Motor neuron (in vitro differentiated cells): ENCODE results near the gene SRCIN1. TPM values are rescaled to one million over a fixed set of nuclear protein-coding genes. Genes with fewer than 3 reads are reported as not detected.

Experiments used
- ATAC-seq, 8 experiments: fragments of 200-7000 bp; cut with Tn5 transposase; replicated peaks in 6 of 8; 2 replicates each; pipeline ENCODE4 v1.8.0; 2021; ENCODE audit warnings: mild to moderate bottlenecking in 8 of 8, moderate library complexity in 8 of 8
- H3K27ac ChIP-seq, 2 donors: fragments of 250-450 bp; sonication (Bioruptor Pico); 2 replicates each; pipeline ENCODE4 v1.9.0; 2021; ENCODE audit warnings: antibody characterized with exemption in 2 of 2, mild to moderate bottlenecking in 2 of 2, moderate library complexity in 1 of 2
- H3K4me1 ChIP-seq, 2 donors: fragments of 250-450 bp; sonication (Bioruptor Pico); replicated peaks in 1 of 2; 2 replicates each; pipeline ENCODE4 v1.6.1; 2021; ENCODE audit warnings: antibody characterized with exemption in 2 of 2, mild to moderate bottlenecking in 2 of 2, moderate library complexity in 1 of 2
- H3K4me3 ChIP-seq, 5 donors: fragments of 250-450 bp; sonication (Bioruptor Pico); 2 replicates each; pipeline ENCODE4 v1.9.0; 2021; ENCODE audit warnings: antibody characterized with exemption in 5 of 5, mild to moderate bottlenecking in 5 of 5, moderate library complexity in 4 of 5
- WGBS, 10 experiments: fragments of 450-650 bp; shearing (Covaris generic); methylation state at CpG; one replicate each; pipeline ENCODE4 v1.0.0; 2022; 5-methylcytosine and 5-hydroxymethylcytosine counted together
- in situ Hi-C, 9 experiments: fragments of 400-800 bp; cut with MboI; loops; one replicate each; pipeline ENCODE4 v1.15.0; 2021; ENCODE audit warnings: low sequenced_read_pairs in 9 of 9, low pct_unique_long_range_greater_than_20kb in 2 of 9; ENCODE audit not compliant: unreplicated experiment in 9 of 9
- total RNA-seq, 8 experiments: library from RNA; unstranded; fragments of 300-600 nt; gene quantifications; 2 replicates each; pipeline versions ENCODE4 v1.2.3 to v1.2.4, GENCODE V29; 2022

The SRCIN1 gene
- total RNA-seq, 8 experiments from 2014 or later = 0.71 to 21.2 (median 14.9) TPM

- in situ Hi-C loops = loop anchor here in 1 of 9 experiments (25.0 kb wide), 1 partner anchor 102 kb away; the partner anchor contains the start of gene EPOP
- no peak overlapping the region for H3K4me3 ChIP-seq
- no peak for ATAC-seq
Measured at GRCh38 chr17:38560503-38561318, 45.0 kb downstream of the SRCIN1 start.

GRCh38 chr17:38559880-38560230, 45.9 kb downstream of the SRCIN1 start:
- Histone ChIP-seq H3K4me3 (no peak overlapping the region), H3K4me1 (peaks cover 41 to 50% of the 10 kb centered on the region in 2 donors), H3K27ac (no peak overlapping the region)
- 0 to 60% (median 47%) methylated on average over 1 to 3 of the region's 6 CpGs; no CpG with 5 or more reads in 7 of the 10 experiments for WGBS, 10 experiments
- no peak for ATAC-seq
- in situ Hi-C loops = loop anchor here in 1 of 9 experiments (25.0 kb wide), 1 partner anchor 102 kb away; the partner anchor contains the start of gene EPOP

More at GRCh38 chr17:38560503-38561318, 45.0 kb downstream of the SRCIN1 start:
- Histone ChIP-seq H3K27ac (no peak overlapping the region), H3K4me1 (peaks cover 47 to 58% of the 10 kb centered on the region in 2 donors)
- WGBS, 10 experiments = 10 to 80% (median 60%) methylated on average over 1 to 5 of the region's 15 CpGs; no CpG with 5 or more reads in 3 of the 10 experiments

GRCh38 chr17:38559051-38559879, 46.5 kb downstream of the SRCIN1 start:
- Histone ChIP-seq H3K4me3 (peak overlapping the region in 1 of 5 donors; percentile 20), H3K27ac (peak overlapping the region in 1 of 2 donors; percentile 9), H3K4me1 (peaks cover 35 to 44% of the 10 kb centered on the region in 2 donors)
- ATAC-seq = peak in 7 of 8 experiments; percentile 48 to 76 (median 62)
- WGBS, 10 experiments = 3 to 62% (median 60%) methylated on average over 1 to 6 of the region's 44 CpGs; no CpG with 5 or more reads in 5 of the 10 experiments
- in situ Hi-C loops = loop anchor here in 1 of 9 experiments (25.0 kb wide), 1 partner anchor 103 kb away; the partner anchor contains the start of gene EPOP

GRCh38 chr17:38558728-38559050, 47.1 kb downstream of the SRCIN1 start:
- in situ Hi-C loops = loop anchor here in 1 of 9 experiments (25.0 kb wide), 1 partner anchor 104 kb away; the partner anchor contains the start of gene EPOP
- Histone ChIP-seq H3K4me1 (peaks cover 29 to 38% of the 10 kb centered on the region in 2 donors), H3K27ac (peak overlapping the region in 1 of 2 donors; percentile 9), H3K4me3 (peak overlapping the region in 2 of 5 donors; percentile 19 to 20)
- 0 to 34% (median 32%) methylated on average over 3 to 9 of the region's 10 CpGs; no CpG with 5 or more reads in 7 of the 10 experiments for WGBS, 10 experiments
- ATAC-seq = peak in 6 of 8 experiments; percentile 5 to 29 (median 22)

- ATAC-seq = peak; percentile 84 to 97 (median 88)
- H3K4me1 ChIP-seq = peaks cover 25 to 34% of the 10 kb centered on the region in 2 donors
- H3K4me3 ChIP-seq = peak overlapping the region in 2 of 5 donors; percentile 19 to 20
- WGBS, 10 experiments = 0 to 100% (median 64%) methylated on average over 1 to 9 of the region's 52 CpGs; no CpG with 5 or more reads in 1 of the 10 experiments
- in situ Hi-C loops = loop anchor here in 1 of 9 experiments (25.0 kb wide), 1 partner anchor 104 kb away; the partner anchor contains the start of gene EPOP
- H3K27ac ChIP-seq = no peak overlapping the region
Measured at GRCh38 chr17:38557836-38558727, 47.7 kb downstream of the SRCIN1 start.

GRCh38 chr17:38557396-38557795, 48.4 kb downstream of the SRCIN1 start:
- Histone ChIP-seq H3K27ac (no peak overlapping the region), H3K4me1 (peaks cover 25 to 34% of the 10 kb centered on the region in 2 donors), H3K4me3 (no peak overlapping the region)
- in situ Hi-C loops = loop anchor here in 1 of 9 experiments (25.0 kb wide), 1 partner anchor 105 kb away; the partner anchor contains the start of gene EPOP
- ATAC-seq = no peak
- 33 to 89% (median 75%) methylated on average over 1 to 6 of the region's 6 CpGs; no CpG with 5 or more reads in 3 of the 10 experiments for WGBS, 10 experiments

GRCh38 chr17:38556239-38556638, 49.5 kb downstream of the SRCIN1 start:
- H3K4me3 ChIP-seq = no peak overlapping the region
- in situ Hi-C loops = loop anchor here in 1 of 9 experiments (25.0 kb wide), 1 partner anchor 106 kb away; the partner anchor contains the start of gene EPOP
- no peak for ATAC-seq
- 60 to 100% (median 93%) methylated on average over 2 to 5 of the region's 6 CpGs for WGBS, 10 experiments
- H3K4me1 ChIP-seq = peaks cover 25 to 34% of the 10 kb centered on the region in 2 donors
- no peak overlapping the region for H3K27ac ChIP-seq

GRCh38 chr17:38554430-38555350, 51.1 kb downstream of the SRCIN1 start:
- no peak for ATAC-seq
- in situ Hi-C loops = loop anchor here in 1 of 9 experiments (25.0 kb wide), 1 partner anchor 108 kb away; the partner anchor contains the start of gene EPOP
- WGBS, 10 experiments = 25 to 93% (median 78%) methylated on average over 1 to 7 of the region's 8 CpGs; no CpG with 5 or more reads in 2 of the 10 experiments
- Histone ChIP-seq H3K27ac (no peak overlapping the region), H3K4me1 (peaks cover 17 to 21% of the 10 kb centered on the region in 2 donors), H3K4me3 (no peak overlapping the region)

- peak in 1 of 8 experiments; percentile 4 for ATAC-seq
- Histone ChIP-seq H3K4me3 (no peak overlapping the region), H3K27ac (no peak overlapping the region), H3K4me1 (no peaks in the 10 kb centered on the region)
- in situ Hi-C loops = loop anchor here in 1 of 9 experiments (25.0 kb wide), 1 partner anchor 110 kb away; the partner anchor contains the start of gene EPOP
- WGBS, 10 experiments = 95% methylated on average over 12 of the region's 17 CpGs; no CpG with 5 or more reads in 9 of the 10 experiments
Measured at GRCh38 chr17:38552343-38552742, 53.4 kb downstream of the SRCIN1 start.

GRCh38 chr17:38551121-38551520, 54.6 kb downstream of the SRCIN1 start:
- Histone ChIP-seq H3K4me1 (no peaks in the 10 kb centered on the region), H3K27ac (no peak overlapping the region), H3K4me3 (no peak overlapping the region)
- peak in 2 of 8 experiments; percentile 12 to 16 for ATAC-seq
- WGBS, 10 experiments = 60 to 100% (median 95%) methylated on average over 1 to 3 of the region's 9 CpGs; no CpG with 5 or more reads in 6 of the 10 experiments
- in situ Hi-C loops = loop anchor here in 1 of 9 experiments (25.0 kb wide), 1 partner anchor 111 kb away; the partner anchor contains the start of gene EPOP
